ENCODE results near the gene WDR55. TPM values are rescaled to one million over a fixed set of nuclear protein-coding genes. Genes with fewer than 3 reads are reported as not detected.

WDR55 gene
- total and polyA plus RNA-seq, 2 of the 8 experiments (the other 6 are each of a cell fraction or from before 2014, with no cell fraction given), result 15.3 to 22.7 TPM

DNA sequence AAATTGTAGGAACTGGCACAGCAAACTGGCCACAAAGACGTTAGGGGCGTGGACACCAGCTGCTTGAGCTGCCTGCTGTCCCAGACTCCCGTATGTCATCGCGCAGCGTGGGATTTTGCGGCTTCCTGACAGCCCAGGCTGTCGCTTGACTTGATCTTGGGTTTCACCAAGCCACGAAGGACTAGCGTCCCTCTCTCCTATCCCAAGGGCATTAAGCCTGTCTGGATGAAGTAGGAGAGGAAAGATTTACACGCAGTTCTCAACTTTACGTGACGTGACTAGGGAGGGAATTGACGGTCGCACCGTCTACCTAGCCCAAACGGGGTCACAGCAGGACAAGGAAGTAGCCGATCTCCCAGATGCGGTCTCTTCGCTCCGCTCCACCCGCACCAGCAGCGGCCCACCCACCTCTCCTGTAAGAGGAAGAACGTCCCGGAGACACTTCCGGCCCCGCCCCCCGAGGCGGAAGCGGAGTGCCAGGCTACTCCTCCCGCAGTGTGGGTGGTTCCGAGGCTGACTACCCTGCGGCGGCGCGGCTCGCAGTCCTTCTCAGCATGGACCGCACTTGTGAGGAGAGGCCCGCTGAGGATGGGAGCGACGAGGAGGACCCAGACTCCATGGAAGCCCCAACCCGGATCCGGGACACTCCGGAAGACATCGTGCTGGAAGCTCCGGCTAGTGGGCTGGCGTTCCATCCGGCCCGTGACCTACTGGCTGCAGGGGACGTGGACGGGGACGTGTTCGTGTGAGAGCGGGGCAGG lies at the start of gene WDR55 (continued):
- TF ChIP-seq HDAC2 (IDR thresholded peaks at IDR 0.05; ENCODE audit: borderline replicate concordance in 1 of 2, low read depth in 2 of 2, low read length in 2 of 2), result peak; percentile 67 to 86; a peak in 2 of 4 replicates
- no peak for TF ChIP-seq SUZ12 (IDR thresholded peaks at IDR 0.05; ENCODE audit: low read length)
- no peak for TF ChIP-seq HDAC6 (IDR thresholded peaks at IDR 0.05; ENCODE audit: low read depth, low read length)
- TF ChIP-seq TAF1 (IDR thresholded peaks at IDR 0.05; ENCODE audit: low read depth, low read length), result peak; percentile 75; the same call in 1 of the 2 replicates
- TF ChIP-seq TBP (IDR thresholded peaks at IDR 0.05; ENCODE audit: low read depth, low read length), result peak; percentile 79
- peak; percentile 87 for TF ChIP-seq GABPA (IDR thresholded peaks at IDR 0.05; ENCODE audit: borderline replicate concordance, insufficient read depth, low read length)
- no peak for TF ChIP-seq KDM5A (IDR thresholded peaks at IDR 0.05; ENCODE audit: low read length)

Data from H1 (cell line).